ENCODE measurements around the gene PROB1. TPM values are rescaled to one million over a fixed set of nuclear protein-coding genes. Genes with fewer than 3 reads are reported as not detected.
A peak's percentile ranks its signal among the peaks of the same experiment; 100 is the strongest.

Gene PROB1
- total RNA-seq, 1 donor from 2014 or later, result 0.53 TPM

GRCh38 chr5:139435676-139436075 lies 40.8 kb upstream of the PROB1 start:
- FAIRE-seq (no peak), DNase-seq (ENCODE audit: low read depth) (no peak)
- TF ChIP-seq, protein P1, sequence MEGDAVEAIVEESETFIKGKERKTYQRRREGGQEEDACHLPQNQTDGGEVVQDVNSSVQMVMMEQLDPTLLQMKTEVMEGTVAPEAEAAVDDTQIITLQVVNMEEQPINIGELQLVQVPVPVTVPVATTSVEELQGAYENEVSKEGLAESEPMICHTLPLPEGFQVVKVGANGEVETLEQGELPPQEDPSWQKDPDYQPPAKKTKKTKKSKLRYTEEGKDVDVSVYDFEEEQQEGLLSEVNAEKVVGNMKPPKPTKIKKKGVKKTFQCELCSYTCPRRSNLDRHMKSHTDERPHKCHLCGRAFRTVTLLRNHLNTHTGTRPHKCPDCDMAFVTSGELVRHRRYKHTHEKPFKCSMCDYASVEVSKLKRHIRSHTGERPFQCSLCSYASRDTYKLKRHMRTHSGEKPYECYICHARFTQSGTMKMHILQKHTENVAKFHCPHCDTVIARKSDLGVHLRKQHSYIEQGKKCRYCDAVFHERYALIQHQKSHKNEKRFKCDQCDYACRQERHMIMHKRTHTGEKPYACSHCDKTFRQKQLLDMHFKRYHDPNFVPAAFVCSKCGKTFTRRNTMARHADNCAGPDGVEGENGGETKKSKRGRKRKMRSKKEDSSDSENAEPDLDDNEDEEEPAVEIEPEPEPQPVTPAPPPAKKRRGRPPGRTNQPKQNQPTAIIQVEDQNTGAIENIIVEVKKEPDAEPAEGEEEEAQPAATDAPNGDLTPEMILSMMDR (IDR thresholded peaks at IDR 0.05; ENCODE audit: insufficient read depth, low read length, severe bottlenecking), result no peak
- no peaks in the 10 kb centered on the region for H3K36me3 ChIP-seq (ENCODE audit: control insufficient read depth, insufficient read depth, low read length)
- no peaks in the 10 kb centered on the region for H3K27me3 ChIP-seq (ENCODE audit: control insufficient read depth, insufficient read depth, low read length)
- H3K4me3 ChIP-seq (ENCODE audit: low read depth, low read length), result no peak overlapping the region

- Histone ChIP-seq H3K4me3 (ENCODE audit: low read depth, low read length) (no peak overlapping the region), H3K36me3 (ENCODE audit: control insufficient read depth, insufficient read depth, low read length) (no peaks in the 10 kb centered on the region), H3K27me3 (ENCODE audit: control insufficient read depth, insufficient read depth, low read length) (no peaks in the 10 kb centered on the region)
- DNase-seq (ENCODE audit: low read depth), result peak; percentile 56
- TF ChIP-seq, protein P1 (IDR thresholded peaks at IDR 0.05; ENCODE audit: insufficient read depth, low read length, severe bottlenecking), result no peak
- FAIRE-seq, result no peak
These were observed 36.8 kb upstream of the PROB1 start for GRCh38 chr5:139431706-139432105.

DNA sequence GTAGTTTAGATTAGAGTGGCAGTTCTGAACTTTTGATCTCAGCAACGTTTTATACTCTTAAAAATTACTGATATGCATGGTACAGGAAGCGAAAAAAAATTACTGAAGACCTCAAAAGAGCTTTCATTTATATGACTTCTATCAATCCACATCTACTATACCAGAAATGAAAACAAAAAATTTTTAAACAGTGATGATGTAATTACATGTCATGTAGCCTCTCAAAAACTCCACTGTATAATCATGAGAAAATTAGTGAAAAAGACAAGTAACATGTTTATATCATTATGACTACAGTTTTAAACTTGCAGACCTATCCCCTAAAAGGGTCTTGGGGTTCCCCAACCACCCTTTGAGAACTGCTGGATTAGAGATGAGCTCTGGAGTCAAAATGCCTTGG lies 35.1 kb upstream of the PROB1 start:
- Histone ChIP-seq H3K27me3 (ENCODE audit: control insufficient read depth, insufficient read depth, low read length) (no peaks in the 10 kb centered on the region), H3K36me3 (ENCODE audit: control insufficient read depth, insufficient read depth, low read length) (no peaks in the 10 kb centered on the region), H3K4me3 (ENCODE audit: low read depth, low read length) (no peak overlapping the region)
- TF ChIP-seq, protein P1 (IDR thresholded peaks at IDR 0.05; ENCODE audit: insufficient read depth, low read length, severe bottlenecking), result no peak
- FAIRE-seq (no peak), DNase-seq (ENCODE audit: low read depth) (no peak)

- DNase-seq (ENCODE audit: low read depth), result peak; percentile 36
- H3K36me3 ChIP-seq (ENCODE audit: control insufficient read depth, insufficient read depth, low read length), result no peaks in the 10 kb centered on the region
- no peaks in the 10 kb centered on the region for H3K27me3 ChIP-seq (ENCODE audit: control insufficient read depth, insufficient read depth, low read length)
- no peak overlapping the region for H3K4me3 ChIP-seq (ENCODE audit: low read depth, low read length)
- TF ChIP-seq, protein P1 (IDR thresholded peaks at IDR 0.05; ENCODE audit: insufficient read depth, low read length, severe bottlenecking), result no peak
- no peak for FAIRE-seq
These were observed 31.4 kb upstream of the PROB1 start for GRCh38 chr5:139426203-139426885.

DNA sequence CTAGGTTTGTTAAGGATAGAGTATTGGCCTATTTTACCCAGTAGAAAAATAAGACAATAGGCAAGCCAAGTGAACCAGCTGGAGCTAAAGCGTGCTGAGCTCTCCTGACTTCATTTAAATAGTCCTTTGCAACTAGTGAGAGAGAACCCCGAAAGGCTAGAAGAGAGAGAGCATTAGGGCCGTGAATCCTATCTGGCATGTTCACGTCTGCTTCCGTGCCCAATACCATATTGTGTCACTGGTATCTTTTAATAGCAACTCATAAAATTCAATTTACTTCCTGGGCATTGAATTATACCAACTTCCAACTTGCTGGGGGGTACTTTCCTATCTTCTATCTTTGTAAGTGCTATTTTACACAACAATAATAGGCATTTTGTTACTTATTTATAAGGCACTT lies 30.6 kb upstream of the PROB1 start:
- Histone ChIP-seq H3K36me3 (ENCODE audit: control insufficient read depth, insufficient read depth, low read length) (no peaks in the 10 kb centered on the region), H3K27me3 (ENCODE audit: control insufficient read depth, insufficient read depth, low read length) (no peaks in the 10 kb centered on the region), H3K4me3 (ENCODE audit: low read depth, low read length) (no peak overlapping the region)
- TF ChIP-seq, protein P1 (IDR thresholded peaks at IDR 0.05; ENCODE audit: insufficient read depth, low read length, severe bottlenecking), result no peak
- DNase-seq (ENCODE audit: low read depth) (no peak), FAIRE-seq (no peak)

Measured in bronchial epithelial cell (primary cell).